Activated naive CD8-positive, alpha-beta T cell treated with anti-CD3 and anti-CD28 coated beads, Interleukin-2, amount 50 U/mL, for 16 hours (primary cell): ENCODE measurements around the gene MDGA2.
"Not testable (repeated sequence)": the region's sequence is repeated elsewhere in the genome, so short reads cannot be mapped to it uniquely, and the experiment has no call there.

Source experiments
- DNase-seq: peaks from one replicate; pipeline ENCODE4 v3.0.0-alpha.2; 2020; ENCODE audit warnings: low read depth, low spot score

Gene MDGA2

GRCh38 chr14:47624126-47624525, 51.3 kb downstream of the MDGA2 start:
- not testable (repeated sequence) for DNase-seq

DNA sequence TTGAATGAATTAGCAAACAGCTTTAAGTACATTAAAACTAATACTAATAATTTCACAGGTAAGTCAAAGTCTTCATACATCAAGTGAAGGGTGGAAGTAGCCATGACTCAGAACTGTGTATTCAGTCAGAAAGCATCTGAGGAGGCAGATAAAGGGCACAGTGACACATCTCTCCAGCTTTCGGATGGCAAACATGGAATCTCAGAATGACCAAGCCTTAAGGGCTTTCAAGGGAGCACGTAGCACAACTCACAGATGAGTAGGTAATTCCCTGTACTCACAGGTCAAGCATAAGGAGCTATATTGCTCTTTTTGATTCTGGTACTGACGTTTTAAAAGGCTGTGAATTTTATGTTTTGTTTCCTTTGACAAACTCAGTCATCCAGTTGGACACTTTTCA, 56.0 kb downstream of the MDGA2 start:
- no peak for DNase-seq

DNA sequence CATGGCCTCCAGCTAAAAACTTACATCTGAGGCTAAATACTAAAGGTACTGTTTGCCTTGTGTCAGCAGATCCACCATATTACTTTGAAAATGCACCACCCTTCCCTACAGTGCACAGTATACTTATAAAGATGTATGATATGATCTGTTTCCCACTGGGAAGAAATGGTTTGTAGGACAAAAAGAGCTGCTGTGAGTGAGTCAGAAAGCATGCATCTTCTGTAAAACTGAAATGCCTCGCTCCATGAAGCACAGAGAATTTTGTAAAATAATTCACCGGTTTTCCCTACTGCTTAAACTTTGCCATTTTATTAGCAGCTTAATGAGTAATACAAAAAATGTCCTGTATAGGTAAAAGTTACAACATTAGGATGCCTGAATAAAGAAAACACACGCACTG, 68.8 kb downstream of the MDGA2 start:
- no peak for DNase-seq

DNA sequence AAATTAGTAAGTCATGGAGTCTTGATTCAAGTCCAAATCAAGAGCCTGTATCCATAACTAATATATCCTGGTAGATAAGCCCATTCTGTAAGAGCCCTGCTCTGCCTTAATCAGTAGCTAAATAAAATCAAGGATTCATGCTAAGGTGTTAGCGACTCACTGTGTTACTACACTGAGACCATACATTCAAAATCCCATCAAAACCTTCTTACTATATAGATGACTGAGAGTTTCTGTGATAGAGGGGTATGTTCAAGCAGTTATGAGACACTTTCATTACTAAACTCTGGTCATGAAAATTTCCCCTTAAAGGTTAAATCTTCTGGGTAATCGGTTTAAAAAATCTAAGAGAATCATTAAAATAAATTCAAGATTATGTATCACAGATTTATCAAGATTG, 78.5 kb downstream of the MDGA2 start:
- DNase-seq, result no peak

DNA sequence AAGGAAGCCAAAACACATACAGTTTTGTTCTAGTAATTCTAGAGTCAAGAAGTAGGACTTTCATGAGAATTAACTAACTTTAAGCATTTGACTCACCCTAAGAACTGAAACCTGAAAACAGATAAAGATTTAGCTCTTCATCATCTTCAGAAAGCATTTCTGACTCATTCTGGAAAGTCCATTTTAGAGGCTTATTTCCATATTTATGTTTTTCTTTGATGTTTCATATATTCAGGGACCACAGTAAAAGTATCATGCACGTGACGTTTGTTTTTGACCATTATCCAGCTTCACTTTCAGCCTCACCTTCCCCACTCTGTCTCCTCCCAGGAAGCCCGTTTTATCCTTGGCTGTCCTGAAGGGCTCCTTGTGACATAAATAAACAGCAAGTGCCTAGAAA, 79.2 kb downstream of the MDGA2 start:
- DNase-seq, result no peak

GRCh38 chr14:47595552-47595951, 79.9 kb downstream of the MDGA2 start:
- DNase-seq, result no peak

DNA sequence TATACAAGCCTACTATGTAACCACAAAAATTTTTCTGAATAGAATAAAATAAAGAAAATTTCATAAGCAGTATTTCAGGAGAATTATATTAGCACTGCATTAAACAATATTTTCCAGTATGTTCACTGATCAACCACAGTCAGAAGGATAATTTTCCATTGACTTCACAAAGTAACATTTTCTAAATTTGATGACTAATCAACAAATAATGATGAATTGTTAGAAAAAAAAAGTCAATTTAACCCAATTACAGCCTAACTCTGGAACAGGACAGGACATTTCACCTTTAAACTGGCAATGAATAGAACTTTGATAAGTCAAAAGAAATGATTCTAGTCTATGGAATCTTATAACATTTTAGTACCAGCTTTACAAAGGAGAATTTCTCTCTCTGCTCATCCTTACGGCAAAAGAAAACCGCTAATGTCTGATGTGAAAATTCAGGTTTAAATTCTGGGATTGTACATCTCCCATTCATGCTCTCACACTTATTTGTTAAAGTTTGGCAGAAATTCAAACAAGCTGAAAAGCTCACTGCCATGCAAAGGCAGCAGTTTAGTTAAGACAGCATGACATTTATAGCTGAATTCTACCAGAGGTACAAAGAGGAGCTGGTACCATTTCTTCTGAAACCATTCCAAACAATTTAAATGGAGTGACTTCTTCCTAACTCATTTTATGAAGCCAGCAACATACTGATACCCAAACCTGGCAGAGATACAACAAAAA, 84.5 kb downstream of the MDGA2 start:
- no peak for DNase-seq

- no peak for DNase-seq
These were observed 90.0 kb downstream of the MDGA2 start for GRCh38 chr14:47585447-47585846.

DNA sequence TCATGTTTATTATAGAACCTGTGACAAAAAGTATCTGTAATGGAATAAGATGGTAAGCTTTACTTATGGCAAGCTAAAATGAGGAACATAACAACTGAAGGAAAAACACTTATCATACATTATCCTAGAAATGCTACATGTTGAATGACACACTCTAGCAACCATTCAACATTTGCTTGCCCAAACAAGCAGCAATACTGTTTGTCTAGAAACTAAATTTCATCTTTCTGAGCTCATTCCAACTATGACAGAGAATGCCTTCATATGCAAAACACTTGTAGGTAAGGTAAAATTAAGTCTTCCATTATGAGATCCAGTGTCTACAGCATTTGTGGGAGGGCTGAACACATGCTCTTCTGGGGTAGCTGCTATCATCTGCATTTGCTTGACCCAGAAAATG, 108.1 kb downstream of the MDGA2 start:
- DNase-seq, result no peak

- no peak for DNase-seq
These were observed 117.5 kb downstream of the MDGA2 start for GRCh38 chr14:47557894-47558293.

GRCh38 chr14:47555333-47555732, 120.1 kb downstream of the MDGA2 start:
- DNase-seq, result no peak

DNA sequence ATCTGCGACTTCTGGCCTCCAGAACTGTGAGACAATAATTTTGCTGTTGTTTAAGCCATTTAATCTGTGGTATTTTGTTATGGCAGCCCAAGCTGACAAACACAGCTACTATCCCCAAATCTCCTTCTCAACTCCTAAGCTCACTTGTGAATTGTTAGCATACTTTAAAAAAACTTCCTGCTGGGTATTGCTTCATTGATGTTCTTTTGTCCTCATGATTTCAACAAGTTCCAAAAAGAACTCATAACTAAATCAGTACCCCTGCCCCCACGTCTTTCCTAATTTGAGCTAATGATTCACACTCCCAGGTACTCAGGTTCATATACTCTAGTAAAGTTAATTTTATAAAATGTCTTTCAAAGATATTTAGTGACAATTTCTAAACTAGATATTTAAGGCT, 125.5 kb downstream of the MDGA2 start:
- no peak for DNase-seq

GRCh38 chr14:47543459-47543858, 131.9 kb downstream of the MDGA2 start:
- DNase-seq, result no peak

GRCh38 chr14:47541662-47542061, 133.7 kb downstream of the MDGA2 start:
- DNase-seq, result no peak

DNA sequence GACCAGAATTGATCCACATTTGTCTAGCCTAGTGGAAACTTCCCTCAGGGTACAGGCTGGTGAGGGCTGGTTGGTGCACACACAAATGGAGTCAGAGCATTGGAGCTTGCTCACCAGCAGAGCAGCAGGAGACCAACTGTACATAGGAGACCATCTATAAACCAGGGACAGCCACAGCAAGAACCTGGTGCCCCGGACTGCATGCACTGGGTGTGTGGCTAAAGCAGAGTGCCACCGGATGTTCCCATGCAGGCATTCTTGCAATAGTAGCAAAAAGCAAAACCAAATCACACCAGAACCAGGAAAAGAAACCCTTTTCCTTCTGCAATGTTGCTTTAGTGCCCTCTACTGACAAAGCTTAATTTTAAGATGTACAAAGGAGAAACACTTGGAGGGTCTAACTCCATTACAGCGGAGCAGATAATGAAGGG, 136.4 kb downstream of the MDGA2 start:
- DNase-seq, result no peak

DNA sequence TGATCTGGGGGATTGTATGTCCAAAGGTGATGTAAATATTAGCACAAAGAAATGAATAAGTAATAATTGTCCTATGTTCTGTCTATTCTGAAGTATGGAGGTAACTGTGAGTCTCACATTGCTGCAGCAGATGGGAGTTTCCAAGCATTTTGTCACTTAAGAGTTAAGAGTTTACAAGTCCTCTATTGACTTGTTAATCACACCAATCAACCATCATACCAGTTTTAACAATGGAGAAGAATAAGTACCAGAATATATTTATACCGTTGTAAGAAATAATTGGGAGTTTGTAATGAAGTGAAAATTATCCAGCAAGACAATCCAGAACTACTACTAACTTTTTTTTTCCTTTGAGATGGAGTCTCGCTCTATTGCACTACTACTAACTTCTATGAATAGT, 139.1 kb downstream of the MDGA2 start:
- no peak for DNase-seq

- DNase-seq, result no peak
These were observed 148.7 kb downstream of the MDGA2 start for GRCh38 chr14:47526591-47527244.

DNA sequence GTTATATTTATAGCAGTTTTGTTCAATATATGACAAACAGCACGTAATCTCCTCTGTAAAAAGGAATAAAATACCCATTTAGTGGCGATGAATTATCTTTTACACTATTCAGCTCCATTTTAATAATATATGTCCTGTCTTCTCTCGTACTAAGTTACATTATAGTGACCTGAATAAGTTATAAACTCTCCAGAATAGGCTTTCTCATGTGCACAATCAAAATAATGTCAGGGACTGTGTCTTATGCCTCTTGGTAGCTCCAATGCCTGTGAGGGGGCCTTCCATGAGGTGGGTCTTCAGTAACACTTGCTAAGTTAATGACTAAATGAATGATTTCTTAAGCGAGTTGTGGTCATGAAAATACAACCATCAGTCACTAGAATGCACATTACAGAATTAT, 150.9 kb downstream of the MDGA2 start:
- DNase-seq, result no peak

DNA sequence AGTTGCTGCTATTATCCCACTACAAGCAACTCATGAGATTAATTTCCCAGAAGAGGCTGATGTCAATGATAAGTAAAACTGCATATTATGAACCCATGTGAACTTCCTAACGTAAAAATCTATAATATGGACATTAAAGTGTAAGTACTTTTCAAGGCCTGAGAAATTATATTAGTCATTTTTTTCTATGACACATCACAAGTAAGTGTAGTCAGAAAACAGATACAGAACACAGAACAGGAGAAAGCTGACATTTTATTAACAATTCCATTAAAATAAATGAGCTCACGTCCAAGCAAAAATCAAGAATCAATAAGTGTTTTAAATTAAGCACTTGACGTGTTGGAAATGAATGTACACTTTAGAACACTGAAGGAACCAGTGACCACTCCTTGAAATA, 155.0 kb downstream of the MDGA2 start:
- no peak for DNase-seq

DNA sequence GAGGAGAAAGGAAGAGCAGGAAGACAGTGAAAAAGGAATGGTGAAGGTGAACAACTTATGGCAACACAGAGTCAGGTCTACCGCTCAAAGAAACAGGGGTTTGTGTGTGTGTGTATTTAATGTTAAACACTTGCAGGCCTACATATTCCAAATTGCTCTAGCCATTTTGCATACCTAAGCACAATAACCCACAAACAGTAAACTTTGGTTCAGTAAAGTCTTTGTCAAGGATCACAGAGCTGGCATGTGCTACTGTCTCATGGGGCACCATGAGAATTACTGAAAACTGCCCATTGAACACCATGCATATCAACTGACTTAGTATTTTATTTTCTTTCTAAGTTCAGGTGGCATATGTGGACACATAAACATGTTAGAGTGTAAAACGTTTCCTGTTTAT, 163.6 kb downstream of the MDGA2 start:
- no peak for DNase-seq

- DNase-seq, result no peak
These were observed 165.4 kb downstream of the MDGA2 start for GRCh38 chr14:47509957-47510356.

DNA sequence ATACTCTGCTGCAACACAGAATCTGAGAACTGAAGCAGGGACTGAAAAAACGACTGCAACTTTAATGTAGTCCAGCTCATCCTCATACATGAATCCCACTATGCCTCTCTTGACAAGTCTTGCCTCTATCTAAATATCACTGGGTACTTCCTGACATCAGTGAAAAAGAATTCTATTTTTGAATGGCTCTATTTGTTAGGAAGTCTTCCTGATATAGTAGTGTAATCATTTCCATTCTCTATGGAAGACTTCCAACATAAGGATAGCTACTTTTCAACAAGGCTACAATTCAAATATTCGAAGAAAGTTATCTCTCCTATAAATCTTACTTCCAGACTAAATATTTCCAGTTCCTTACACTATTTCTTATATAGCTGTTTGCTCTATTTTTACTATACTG, 167.5 kb downstream of the MDGA2 start:
- DNase-seq, result no peak

DNA sequence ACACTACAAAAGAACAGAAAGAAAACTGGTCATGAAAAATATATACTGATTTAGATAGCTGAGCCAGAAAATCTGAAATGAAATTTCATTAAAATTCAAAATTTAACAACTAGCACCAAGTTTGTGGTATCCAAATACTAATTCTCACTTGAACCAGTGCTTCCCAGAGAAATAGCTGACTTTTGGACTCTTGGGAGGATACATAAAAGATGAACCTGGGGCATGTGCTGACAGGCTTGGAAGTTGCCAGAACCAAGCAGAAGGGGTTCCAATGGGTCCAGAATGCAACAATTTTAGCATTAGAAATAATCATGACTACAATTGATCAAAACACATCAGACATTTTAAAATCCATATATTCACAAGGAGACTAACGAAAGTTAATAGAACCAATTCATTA, 175.0 kb downstream of the MDGA2 start:
- DNase-seq, result no peak

DNA sequence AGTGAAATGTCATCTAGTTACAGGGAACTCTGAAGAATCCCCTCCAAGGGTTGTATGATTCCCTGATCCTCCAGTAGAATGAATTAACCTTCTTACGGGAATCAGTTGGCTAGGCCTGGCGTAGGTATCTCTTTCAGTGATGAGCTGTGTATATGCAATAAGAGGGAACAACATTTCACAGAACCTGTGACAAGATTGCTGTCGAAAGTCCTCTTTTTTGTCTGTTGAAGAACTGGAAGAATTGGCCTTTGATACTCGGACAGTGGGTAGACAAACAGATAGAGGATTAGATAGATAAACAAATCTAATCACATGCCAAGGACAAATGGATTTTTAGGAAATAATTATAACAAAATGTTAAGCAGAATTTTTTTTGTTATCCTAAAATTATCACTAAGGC, 184.6 kb downstream of the MDGA2 start:
- no peak for DNase-seq
